Endothelial cell (in vitro differentiated cells): ENCODE measurements around the gene NTM. TPM values are rescaled to one million over a fixed set of nuclear protein-coding genes. Genes with fewer than 3 reads are reported as not detected.

Source experiments
- DNase-seq: peaks from one replicate; pipeline ENCODE4 v3.0.0; 2021; ENCODE audit warnings: low spot score
- H3K27ac Mint-ChIP-seq: one replicate; pipeline ENCODE4 v1.8.0; 2021; ENCODE audit warnings: mixed read lengths, inconsistent platforms; ENCODE audit not compliant: unreplicated experiment
- H3K27me3 Mint-ChIP-seq: one replicate; pipeline ENCODE4 v1.8.0; 2021; ENCODE audit warnings: mild to moderate bottlenecking, moderate library complexity, mixed read lengths, inconsistent platforms; ENCODE audit not compliant: unreplicated experiment
- H3K36me3 Mint-ChIP-seq: one replicate; pipeline ENCODE4 v1.8.0; 2021; ENCODE audit warnings: mild to moderate bottlenecking, low read depth, mixed read lengths, inconsistent platforms; ENCODE audit not compliant: unreplicated experiment
- H3K4me1 Mint-ChIP-seq: one replicate; pipeline ENCODE4 v1.8.0; 2021; ENCODE audit warnings: mild to moderate bottlenecking, mixed read lengths, inconsistent platforms; ENCODE audit not compliant: unreplicated experiment
- H3K4me3 Mint-ChIP-seq: one replicate; pipeline ENCODE4 v1.8.0; 2021; ENCODE audit warnings: mild to moderate bottlenecking, mixed read lengths, inconsistent platforms; ENCODE audit not compliant: unreplicated experiment
- H3K9me3 Mint-ChIP-seq: one replicate; pipeline ENCODE4 v1.8.0; 2021; ENCODE audit warnings: mixed read lengths, inconsistent platforms; ENCODE audit not compliant: unreplicated experiment
- total RNA-seq: library from RNA; stranded (reverse); fragmentation: NEBNext Ultra II Directional; extraction: Animal tissue kit (Norgen Biotek cat#: 25700); gene quantifications from one replicate; pipeline ENCODE4 v1.2.1, GENCODE V29; 2021; ENCODE audit not compliant: unreplicated experiment
- TF ChIP-seq, protein P1 (sequence below): fragments of 200-600 bp; sonication (generic); IDR thresholded peaks from one replicate; pipeline ENCODE4 v1.5.0; 2021; ENCODE audit warnings: antibody characterized with exemption; ENCODE audit not compliant: unreplicated experiment

NTM gene
- total RNA-seq, 1 donor from 2014 or later: 3.6 TPM

DNA sequence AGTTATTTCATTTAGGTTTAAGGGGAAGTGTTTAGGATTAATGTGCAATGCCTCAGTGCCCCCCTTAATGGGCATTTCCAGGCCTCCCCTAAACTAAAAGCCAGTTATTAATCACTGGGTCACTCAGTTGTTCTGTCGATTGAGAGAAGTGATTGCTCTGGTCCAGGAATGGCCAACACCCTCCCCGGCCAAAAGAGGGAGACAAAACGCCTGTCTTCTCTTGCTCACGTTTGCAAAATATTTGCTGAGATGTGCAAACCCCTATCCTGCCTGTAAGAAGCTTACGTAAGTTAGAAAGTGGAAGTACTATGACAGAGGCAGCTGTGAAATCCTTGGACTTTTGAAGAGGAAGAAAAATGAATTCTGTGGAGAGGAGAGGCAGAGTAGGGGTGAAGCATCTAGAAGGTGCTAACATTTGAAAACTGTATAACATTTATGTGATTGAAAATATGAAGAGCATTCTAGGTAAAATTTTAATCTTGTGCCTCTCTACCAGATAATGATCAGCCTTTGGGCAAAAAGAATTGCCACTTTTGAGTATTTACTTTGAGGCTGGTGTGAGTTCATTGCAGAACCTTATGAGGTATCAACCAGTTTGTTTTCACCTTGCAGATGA lies 37.7 kb downstream of the NTM start:
- Mint-ChIP-seq H3K27ac (no peak overlapping the region), H3K4me3 (no peak overlapping the region), H3K4me1 (peaks cover 36% of the 10 kb centered on the region), H3K27me3 (no peaks in the 10 kb centered on the region), H3K9me3 (no peaks in the 10 kb centered on the region), H3K36me3 (no peaks in the 10 kb centered on the region)
- DNase-seq: peak; percentile 69
- TF ChIP-seq, protein P1, sequence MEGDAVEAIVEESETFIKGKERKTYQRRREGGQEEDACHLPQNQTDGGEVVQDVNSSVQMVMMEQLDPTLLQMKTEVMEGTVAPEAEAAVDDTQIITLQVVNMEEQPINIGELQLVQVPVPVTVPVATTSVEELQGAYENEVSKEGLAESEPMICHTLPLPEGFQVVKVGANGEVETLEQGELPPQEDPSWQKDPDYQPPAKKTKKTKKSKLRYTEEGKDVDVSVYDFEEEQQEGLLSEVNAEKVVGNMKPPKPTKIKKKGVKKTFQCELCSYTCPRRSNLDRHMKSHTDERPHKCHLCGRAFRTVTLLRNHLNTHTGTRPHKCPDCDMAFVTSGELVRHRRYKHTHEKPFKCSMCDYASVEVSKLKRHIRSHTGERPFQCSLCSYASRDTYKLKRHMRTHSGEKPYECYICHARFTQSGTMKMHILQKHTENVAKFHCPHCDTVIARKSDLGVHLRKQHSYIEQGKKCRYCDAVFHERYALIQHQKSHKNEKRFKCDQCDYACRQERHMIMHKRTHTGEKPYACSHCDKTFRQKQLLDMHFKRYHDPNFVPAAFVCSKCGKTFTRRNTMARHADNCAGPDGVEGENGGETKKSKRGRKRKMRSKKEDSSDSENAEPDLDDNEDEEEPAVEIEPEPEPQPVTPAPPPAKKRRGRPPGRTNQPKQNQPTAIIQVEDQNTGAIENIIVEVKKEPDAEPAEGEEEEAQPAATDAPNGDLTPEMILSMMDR: peak; percentile 32

DNA sequence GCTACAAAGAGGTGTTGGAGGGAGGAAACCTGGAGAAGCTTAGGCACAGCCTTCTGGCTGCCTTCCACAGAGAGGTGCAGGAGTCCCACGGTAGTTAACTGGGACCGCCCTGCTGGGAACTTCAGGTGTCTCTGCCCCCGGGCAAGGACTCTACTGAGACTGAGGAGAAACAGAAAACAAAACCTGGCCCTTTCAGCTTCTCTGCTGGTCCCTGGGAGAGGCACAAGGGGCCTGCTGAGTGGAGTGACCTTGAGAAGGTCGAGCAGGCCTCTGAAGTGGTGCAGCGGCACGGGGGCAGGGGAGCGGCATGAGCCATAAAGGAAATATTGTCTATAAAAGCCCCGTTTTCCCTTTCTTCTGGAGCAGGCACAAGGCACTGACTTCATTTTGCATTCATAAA lies 38.9 kb downstream of the NTM start:
- H3K27ac Mint-ChIP-seq: no peak overlapping the region

DNA sequence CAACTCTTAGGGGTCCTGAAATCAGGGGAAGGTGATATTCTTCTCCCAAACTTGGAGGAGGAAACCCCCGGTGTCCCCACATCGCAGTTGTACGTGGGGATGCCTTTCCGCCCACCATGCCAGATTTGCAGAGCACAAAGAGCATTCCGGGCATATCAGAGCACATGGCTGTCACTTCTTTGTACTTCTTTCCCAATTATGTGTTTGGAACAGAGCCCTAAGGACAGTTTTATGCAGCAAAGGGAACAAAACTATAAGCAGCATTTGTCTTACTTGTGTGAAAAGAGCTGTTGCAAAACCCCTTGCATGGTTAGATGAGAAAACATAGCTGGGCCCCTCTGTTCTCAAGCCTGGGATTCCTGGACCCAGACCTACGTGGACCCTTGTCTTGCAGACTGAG lies 41.2 kb downstream of the NTM start:
- no peak for DNase-seq
- no peaks in the 10 kb centered on the region for H3K36me3 Mint-ChIP-seq
- peak overlapping the region; percentile 38 for H3K27ac Mint-ChIP-seq
- H3K9me3 Mint-ChIP-seq: no peaks in the 10 kb centered on the region
- TF ChIP-seq, protein P1: no peak
- peaks cover 36% of the 10 kb centered on the region for H3K4me1 Mint-ChIP-seq
- H3K4me3 Mint-ChIP-seq: no peak overlapping the region
- H3K27me3 Mint-ChIP-seq: no peaks in the 10 kb centered on the region

More for the DNA sequence above, 38.9 kb downstream of the NTM start:
- TF ChIP-seq, protein P1: no peak
- Mint-ChIP-seq H3K27me3 (no peaks in the 10 kb centered on the region), H3K9me3 (no peaks in the 10 kb centered on the region), H3K4me3 (no peak overlapping the region), H3K4me1 (peaks cover 36% of the 10 kb centered on the region), H3K36me3 (no peaks in the 10 kb centered on the region)
- no peak for DNase-seq

DNA sequence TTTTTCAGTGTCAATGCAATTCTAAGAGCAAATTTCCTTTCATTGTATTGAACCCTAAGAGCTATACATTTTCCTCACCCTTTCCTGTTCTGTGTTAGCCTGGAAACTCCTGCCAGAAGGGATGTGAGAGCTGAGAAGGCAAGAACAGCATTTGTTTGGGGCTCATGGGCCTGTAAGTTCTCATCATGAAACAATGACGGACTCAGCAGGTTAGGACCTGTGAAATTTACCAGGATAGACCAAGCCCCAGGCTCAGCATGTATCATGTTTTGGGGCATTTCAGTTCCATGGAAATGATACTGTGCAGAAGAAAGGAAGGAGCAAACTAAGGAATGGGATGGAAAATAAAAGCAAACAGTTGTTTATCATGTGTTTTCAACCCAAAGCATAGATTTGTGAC lies 41.6 kb downstream of the NTM start:
- DNase-seq: no peak
- no peaks in the 10 kb centered on the region for H3K27me3 Mint-ChIP-seq
- TF ChIP-seq, protein P1: no peak
- H3K4me3 Mint-ChIP-seq: no peak overlapping the region
- H3K36me3 Mint-ChIP-seq: no peaks in the 10 kb centered on the region
- H3K9me3 Mint-ChIP-seq: no peaks in the 10 kb centered on the region
- peak overlapping the region; percentile 63 for H3K27ac Mint-ChIP-seq
- H3K4me1 Mint-ChIP-seq: peaks cover 36% of the 10 kb centered on the region

DNA sequence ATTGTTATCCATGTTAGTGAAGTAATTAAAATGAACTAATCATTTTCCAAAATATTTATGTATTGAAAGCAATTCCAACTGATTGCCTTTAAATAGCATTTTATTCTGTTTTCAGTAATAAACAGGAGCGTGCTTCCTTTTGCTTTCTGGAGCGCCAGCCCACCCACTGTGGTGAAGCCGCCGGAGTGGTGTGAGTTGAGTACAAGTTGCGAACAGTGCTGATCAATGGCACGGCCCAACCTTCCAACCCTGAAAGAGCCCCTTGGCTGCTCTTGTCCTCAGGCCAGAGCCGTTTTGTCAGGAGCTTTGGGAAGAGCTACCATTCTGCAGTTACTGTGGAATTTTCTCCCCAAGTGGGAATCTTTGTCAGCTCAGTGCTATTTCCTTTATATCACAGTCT lies 42.8 kb downstream of the NTM start:
- no peak overlapping the region for H3K4me3 Mint-ChIP-seq
- DNase-seq: no peak
- TF ChIP-seq, protein P1: no peak
- H3K9me3 Mint-ChIP-seq: no peaks in the 10 kb centered on the region
- no peaks in the 10 kb centered on the region for H3K27me3 Mint-ChIP-seq
- peaks cover 33% of the 10 kb centered on the region for H3K4me1 Mint-ChIP-seq
- H3K36me3 Mint-ChIP-seq: no peaks in the 10 kb centered on the region
- no peak overlapping the region for H3K27ac Mint-ChIP-seq
